ENCODE results near the gene PLCXD3.

Gene PLCXD3

GRCh38 chr5:41457094-41457493, 53.3 kb downstream of the PLCXD3 start:
- Histone ChIP-seq H3K27ac (replicated peaks) (no peak overlapping the region), H3K27me3 (ENCODE audit: insufficient read depth, poor library complexity, severe bottlenecking) (no peaks in the 10 kb centered on the region), H3K4me3 (replicated peaks; ENCODE audit: insufficient read depth, low read length) (no peak overlapping the region)
- no peak for DNase-seq (ENCODE audit: low read depth in 1 of 2, low spot score in 1 of 2)
- no peak for TF ChIP-seq SPI1 (IDR thresholded peaks at IDR 0.05; ENCODE audit: borderline replicate concordance, low read depth)
- no peak for TF ChIP-seq POLR2AphosphoS5 (IDR thresholded peaks at IDR 0.05; ENCODE audit: low read depth)
- no peak for TF ChIP-seq CTCF (IDR thresholded peaks at IDR 0.05; ENCODE audit: insufficient read depth, low read length)
- no peak for TF ChIP-seq REST (IDR thresholded peaks at IDR 0.05; ENCODE audit: insufficient replicate concordance, low read depth)
- no peak for TF ChIP-seq GABPA (IDR thresholded peaks at IDR 0.05; ENCODE audit: low read depth)

DNA sequence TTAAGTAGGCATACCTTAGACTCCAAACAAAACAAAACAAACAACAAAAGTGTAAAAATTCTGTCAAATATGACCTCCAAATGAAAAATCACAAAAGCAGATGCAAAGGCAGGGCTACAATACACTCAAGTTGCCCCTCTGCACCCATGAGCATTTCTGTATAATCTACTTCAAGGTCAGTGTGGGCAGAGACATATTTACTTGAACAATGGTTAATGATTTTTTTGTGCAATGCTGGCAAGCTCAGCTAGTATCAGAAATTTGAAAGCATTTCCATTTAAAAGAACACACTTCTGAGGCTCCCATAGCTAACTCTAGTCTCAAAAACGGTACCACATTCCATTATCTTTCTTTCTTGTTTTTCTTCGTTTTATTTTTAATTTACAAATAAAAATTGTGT, 57.9 kb downstream of the PLCXD3 start:
- DNase-seq (ENCODE audit: low read depth in 1 of 2, low spot score in 1 of 2), result no peak
- Histone ChIP-seq H3K4me3 (replicated peaks; ENCODE audit: insufficient read depth, low read length) (no peak overlapping the region), H3K27me3 (ENCODE audit: insufficient read depth, poor library complexity, severe bottlenecking) (no peaks in the 10 kb centered on the region), H3K27ac (replicated peaks) (no peak overlapping the region)
- TF ChIP-seq REST (IDR thresholded peaks at IDR 0.05; ENCODE audit: insufficient replicate concordance, low read depth), result no peak
- no peak for TF ChIP-seq CTCF (IDR thresholded peaks at IDR 0.05; ENCODE audit: insufficient read depth, low read length)
- no peak for TF ChIP-seq SPI1 (IDR thresholded peaks at IDR 0.05; ENCODE audit: borderline replicate concordance, low read depth)
- no peak for TF ChIP-seq GABPA (IDR thresholded peaks at IDR 0.05; ENCODE audit: low read depth)
- TF ChIP-seq POLR2AphosphoS5 (IDR thresholded peaks at IDR 0.05; ENCODE audit: low read depth), result no peak

GRCh38 chr5:41447650-41448510, 62.5 kb downstream of the PLCXD3 start:
- DNase-seq (ENCODE audit: low read depth in 1 of 2, low spot score in 1 of 2), result no peak
- no peak for TF ChIP-seq REST (IDR thresholded peaks at IDR 0.05; ENCODE audit: insufficient replicate concordance, low read depth)
- no peak for TF ChIP-seq POLR2AphosphoS5 (IDR thresholded peaks at IDR 0.05; ENCODE audit: low read depth)
- no peak for TF ChIP-seq SPI1 (IDR thresholded peaks at IDR 0.05; ENCODE audit: borderline replicate concordance, low read depth)
- no peak for TF ChIP-seq CTCF (IDR thresholded peaks at IDR 0.05; ENCODE audit: insufficient read depth, low read length)
- TF ChIP-seq GABPA (IDR thresholded peaks at IDR 0.05; ENCODE audit: low read depth), result no peak
- Histone ChIP-seq H3K4me3 (replicated peaks; ENCODE audit: insufficient read depth, low read length) (no peak overlapping the region), H3K27ac (replicated peaks) (no peak overlapping the region), H3K27me3 (ENCODE audit: insufficient read depth, poor library complexity, severe bottlenecking) (no peaks in the 10 kb centered on the region)

Data from HL-60 (cell line).